K562 (cell line): ENCODE data around the gene ADAT2. TPM values are rescaled to one million over a fixed set of nuclear protein-coding genes. Genes with fewer than 3 reads are reported as not detected.

ENCODE experiments used
- DPF2 ChIP-seq: fragments of 450-650 bp; IDR thresholded peaks from 2 replicates; pipeline ENCODE4 v1.6.1; 2016
- MTA2 ChIP-seq: fragments of 450-650 bp; IDR thresholded peaks from 2 replicates; pipeline ENCODE4 v1.6.1; 2016; ENCODE audit warnings: low read depth
- PHTF2 ChIP-seq: fragments of 250-450 bp; sonication (Bioruptor Pico); IDR thresholded peaks from 2 replicates; pipeline ENCODE4 v1.5.0; 2021; ENCODE audit warnings: mild to moderate bottlenecking
- POU5F1 ChIP-seq: fragments of 150-350 bp; IDR thresholded peaks from 2 replicates; pipeline ENCODE4 v1.6.1; 2014; ENCODE audit warnings: borderline replicate concordance, low read length, low read depth, mild to moderate bottlenecking; ENCODE audit not compliant: partially characterized antibody
- SETDB1 ChIP-seq: IDR thresholded peaks from one replicate; pipeline ENCODE4 v1.6.1; 2012; ENCODE audit warnings: low read length, control low read depth, inconsistent platforms
- SP2 ChIP-seq: IDR thresholded peaks from 2 replicates; pipeline ENCODE4 v1.6.1; 2011; ENCODE audit warnings: mild to moderate bottlenecking, low read depth, low read length, moderate library complexity; ENCODE audit not compliant: poor library complexity, severe bottlenecking; ENCODE audit errors: extremely low read depth
- ZKSCAN8 ChIP-seq: fragments of 200-800 bp; sonication (Bioruptor generic); IDR thresholded peaks from 2 replicates; pipeline ENCODE4 v1.6.1; 2016; ENCODE audit warnings: missing genetic modification characterization, missing compliant biosample characterization
- ZNF165 ChIP-seq: fragments of 250-450 bp; sonication (Bioruptor Pico); IDR thresholded peaks from 2 replicates; pipeline ENCODE4 v1.4.0; 2020; ENCODE audit warnings: borderline replicate concordance
- ZNF212 ChIP-seq: fragments of 450-650 bp; formaldehyde crosslinking; IDR thresholded peaks from 2 replicates; pipeline ENCODE4 v1.4.0; 2020; ENCODE audit warnings: mild to moderate bottlenecking
- polyA plus RNA-seq, 8 experiments: library from polyadenylated mRNA; depleted of rRNA in 4 of 8; stranded (reverse) in 5 of 8; unstranded in 3 of 8; fragments of >200 nt; fragmentation: Nextera tagmentation in 2 of 8; fragmentation: Illumina TruSeq in 1 of 8; extraction: Ambion mirVana in 2 of 8; extraction: Trizol in 1 of 8; gene quantifications; 2 replicates each; pipeline versions ENCODE4 v1.2.1 to v1.2.3, GENCODE V29; 2011 to 2014; ENCODE audit warnings: inconsistent platforms in 1 of 8, missing spikeins in 1 of 8
- total RNA-seq, 7 experiments: library from RNA; depleted of rRNA in 6 of 7; stranded (reverse); fragments of >200 nt in 6 of 7; fragmentation: Illumina TruSeq in 2 of 7; extraction: Trizol in 2 of 7; gene quantifications; 2 replicates each; pipeline versions ENCODE4 v1.2.1 to v1.2.3, GENCODE V29; 2011 to 2021; ENCODE audit warnings: low replicate concordance in 1 of 7
- TF ChIP-seq, protein P1 (sequence below), 2 experiments: IDR thresholded peaks; 2 replicates each; pipeline ENCODE4 v1.6.1; 2012; ENCODE audit warnings: improper control_type of control experiment in 2 of 2, low read depth in 2 of 2, low read length in 2 of 2, borderline replicate concordance in 1 of 2
- TF ChIP-seq, protein P2 (sequence below): fragments of 250-450 bp; sonication (Bioruptor Pico); IDR thresholded peaks from 2 replicates; pipeline ENCODE4 v1.5.0; 2022; ENCODE audit warnings: mild to moderate bottlenecking
- TF ChIP-seq, protein P3 (sequence below): sonication (generic); formaldehyde crosslinking; IDR thresholded peaks from 2 replicates; pipeline ENCODE4 v1.8.0; 2022; ENCODE audit warnings: mild to moderate bottlenecking, missing genetic modification reagents
- TF ChIP-seq, protein P4 (sequence below): sonication (generic); formaldehyde crosslinking; IDR thresholded peaks from 2 replicates; pipeline ENCODE4 v1.9.0; 2022; ENCODE audit warnings: mild to moderate bottlenecking, missing genetic modification reagents
- TF ChIP-seq, protein P5 (sequence below), 2 experiments: fragments of 450-650 bp; IDR thresholded peaks; 2 replicates each; pipeline ENCODE4 v1.6.1; 2016

ADAT2 gene
- total and polyA plus RNA-seq, 9 of the 15 experiments (the other 6 are each of a cell fraction or from before 2014, with no cell fraction given) = 13.0 to 62.5 (median 31.7) TPM

DNA sequence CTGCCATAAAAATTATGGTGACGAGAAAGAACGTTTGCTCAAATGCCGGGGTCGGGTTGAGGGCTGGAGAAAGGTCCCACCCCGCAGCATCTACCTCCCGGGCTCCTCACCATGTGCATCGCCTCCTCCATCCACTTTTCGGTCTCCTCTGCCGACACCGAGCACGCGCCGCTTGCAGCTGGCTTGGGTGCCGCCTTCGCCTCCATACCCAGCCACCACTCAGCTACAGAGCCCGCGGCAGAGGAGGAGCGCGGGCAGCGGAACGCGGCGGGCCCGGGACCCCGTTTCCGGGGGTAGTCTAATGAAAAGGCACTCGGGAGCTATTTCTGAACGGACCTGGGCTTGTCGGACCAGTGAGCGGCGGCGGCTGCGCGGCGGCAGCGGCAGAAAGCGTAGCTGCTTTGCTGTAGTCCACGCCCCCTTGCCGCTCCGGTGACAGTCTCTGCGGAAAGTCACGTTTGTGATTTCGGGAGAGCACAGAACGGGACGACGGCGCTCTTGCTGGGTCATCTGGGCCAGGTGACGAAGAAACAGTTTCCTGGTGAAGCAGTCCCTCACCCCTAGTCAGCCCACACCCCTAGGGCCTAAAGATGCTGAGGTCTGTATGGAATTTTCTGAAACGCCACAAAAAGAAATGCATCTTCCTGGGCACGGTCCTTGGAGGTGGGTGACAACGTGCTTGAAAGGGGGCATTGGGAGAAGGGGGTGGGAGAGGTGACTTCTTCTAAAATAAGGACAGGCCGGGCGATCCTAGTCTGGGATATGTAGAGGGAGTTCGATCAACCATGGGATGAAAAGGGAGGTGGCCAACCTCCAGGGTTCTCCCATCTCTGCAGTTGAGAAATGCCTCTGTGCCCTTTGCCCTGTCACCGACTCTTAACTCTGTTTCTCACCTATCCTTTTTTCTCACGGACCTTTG, at the start of gene ADAT2, which contains the start of gene PEX3 (continued):
- TF ChIP-seq, protein P1, sequence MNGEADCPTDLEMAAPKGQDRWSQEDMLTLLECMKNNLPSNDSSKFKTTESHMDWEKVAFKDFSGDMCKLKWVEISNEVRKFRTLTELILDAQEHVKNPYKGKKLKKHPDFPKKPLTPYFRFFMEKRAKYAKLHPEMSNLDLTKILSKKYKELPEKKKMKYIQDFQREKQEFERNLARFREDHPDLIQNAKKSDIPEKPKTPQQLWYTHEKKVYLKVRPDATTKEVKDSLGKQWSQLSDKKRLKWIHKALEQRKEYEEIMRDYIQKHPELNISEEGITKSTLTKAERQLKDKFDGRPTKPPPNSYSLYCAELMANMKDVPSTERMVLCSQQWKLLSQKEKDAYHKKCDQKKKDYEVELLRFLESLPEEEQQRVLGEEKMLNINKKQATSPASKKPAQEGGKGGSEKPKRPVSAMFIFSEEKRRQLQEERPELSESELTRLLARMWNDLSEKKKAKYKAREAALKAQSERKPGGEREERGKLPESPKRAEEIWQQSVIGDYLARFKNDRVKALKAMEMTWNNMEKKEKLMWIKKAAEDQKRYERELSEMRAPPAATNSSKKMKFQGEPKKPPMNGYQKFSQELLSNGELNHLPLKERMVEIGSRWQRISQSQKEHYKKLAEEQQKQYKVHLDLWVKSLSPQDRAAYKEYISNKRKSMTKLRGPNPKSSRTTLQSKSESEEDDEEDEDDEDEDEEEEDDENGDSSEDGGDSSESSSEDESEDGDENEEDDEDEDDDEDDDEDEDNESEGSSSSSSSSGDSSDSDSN (IDR thresholded peaks at IDR 0.05; ENCODE audit: borderline replicate concordance in 1 of 2, low read depth in 2 of 2, low read length in 2 of 2) = peak; percentile 63 to 80; a peak in 3 of 4 replicates
- TF ChIP-seq SP2 (no peak), PHTF2 (CRISPR knock-in tag) (no peak), SETDB1 (no peak), MTA2 (no peak), ZKSCAN8 (CRISPR knock-in tag) (no peak), POU5F1 (peak; percentile 63), ZNF165 (CRISPR knock-in tag) (no peak), ZNF212 (no peak), DPF2 (peak; percentile 53)
- TF ChIP-seq, protein P2, sequence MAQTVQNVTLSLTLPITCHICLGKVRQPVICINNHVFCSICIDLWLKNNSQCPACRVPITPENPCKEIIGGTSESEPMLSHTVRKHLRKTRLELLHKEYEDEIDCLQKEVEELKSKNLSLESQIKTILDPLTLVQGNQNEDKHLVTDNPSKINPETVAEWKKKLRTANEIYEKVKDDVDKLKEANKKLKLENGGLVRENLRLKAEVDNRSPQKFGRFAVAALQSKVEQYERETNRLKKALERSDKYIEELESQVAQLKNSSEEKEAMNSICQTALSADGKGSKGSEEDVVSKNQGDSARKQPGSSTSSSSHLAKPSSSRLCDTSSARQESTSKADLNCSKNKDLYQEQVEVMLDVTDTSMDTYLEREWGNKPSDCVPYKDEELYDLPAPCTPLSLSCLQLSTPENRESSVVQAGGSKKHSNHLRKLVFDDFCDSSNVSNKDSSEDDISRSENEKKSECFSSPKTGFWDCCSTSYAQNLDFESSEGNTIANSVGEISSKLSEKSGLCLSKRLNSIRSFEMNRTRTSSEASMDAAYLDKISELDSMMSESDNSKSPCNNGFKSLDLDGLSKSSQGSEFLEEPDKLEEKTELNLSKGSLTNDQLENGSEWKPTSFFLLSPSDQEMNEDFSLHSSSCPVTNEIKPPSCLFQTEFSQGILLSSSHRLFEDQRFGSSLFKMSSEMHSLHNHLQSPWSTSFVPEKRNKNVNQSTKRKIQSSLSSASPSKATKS = no peak
- TF ChIP-seq, protein P3, sequence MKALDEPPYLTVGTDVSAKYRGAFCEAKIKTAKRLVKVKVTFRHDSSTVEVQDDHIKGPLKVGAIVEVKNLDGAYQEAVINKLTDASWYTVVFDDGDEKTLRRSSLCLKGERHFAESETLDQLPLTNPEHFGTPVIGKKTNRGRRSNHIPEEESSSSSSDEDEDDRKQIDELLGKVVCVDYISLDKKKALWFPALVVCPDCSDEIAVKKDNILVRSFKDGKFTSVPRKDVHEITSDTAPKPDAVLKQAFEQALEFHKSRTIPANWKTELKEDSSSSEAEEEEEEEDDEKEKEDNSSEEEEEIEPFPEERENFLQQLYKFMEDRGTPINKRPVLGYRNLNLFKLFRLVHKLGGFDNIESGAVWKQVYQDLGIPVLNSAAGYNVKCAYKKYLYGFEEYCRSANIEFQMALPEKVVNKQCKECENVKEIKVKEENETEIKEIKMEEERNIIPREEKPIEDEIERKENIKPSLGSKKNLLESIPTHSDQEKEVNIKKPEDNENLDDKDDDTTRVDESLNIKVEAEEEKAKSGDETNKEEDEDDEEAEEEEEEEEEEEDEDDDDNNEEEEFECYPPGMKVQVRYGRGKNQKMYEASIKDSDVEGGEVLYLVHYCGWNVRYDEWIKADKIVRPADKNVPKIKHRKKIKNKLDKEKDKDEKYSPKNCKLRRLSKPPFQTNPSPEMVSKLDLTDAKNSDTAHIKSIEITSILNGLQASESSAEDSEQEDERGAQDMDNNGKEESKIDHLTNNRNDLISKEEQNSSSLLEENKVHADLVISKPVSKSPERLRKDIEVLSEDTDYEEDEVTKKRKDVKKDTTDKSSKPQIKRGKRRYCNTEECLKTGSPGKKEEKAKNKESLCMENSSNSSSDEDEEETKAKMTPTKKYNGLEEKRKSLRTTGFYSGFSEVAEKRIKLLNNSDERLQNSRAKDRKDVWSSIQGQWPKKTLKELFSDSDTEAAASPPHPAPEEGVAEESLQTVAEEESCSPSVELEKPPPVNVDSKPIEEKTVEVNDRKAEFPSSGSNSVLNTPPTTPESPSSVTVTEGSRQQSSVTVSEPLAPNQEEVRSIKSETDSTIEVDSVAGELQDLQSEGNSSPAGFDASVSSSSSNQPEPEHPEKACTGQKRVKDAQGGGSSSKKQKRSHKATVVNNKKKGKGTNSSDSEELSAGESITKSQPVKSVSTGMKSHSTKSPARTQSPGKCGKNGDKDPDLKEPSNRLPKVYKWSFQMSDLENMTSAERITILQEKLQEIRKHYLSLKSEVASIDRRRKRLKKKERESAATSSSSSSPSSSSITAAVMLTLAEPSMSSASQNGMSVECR = peak; percentile 94
- TF ChIP-seq, protein P4, sequence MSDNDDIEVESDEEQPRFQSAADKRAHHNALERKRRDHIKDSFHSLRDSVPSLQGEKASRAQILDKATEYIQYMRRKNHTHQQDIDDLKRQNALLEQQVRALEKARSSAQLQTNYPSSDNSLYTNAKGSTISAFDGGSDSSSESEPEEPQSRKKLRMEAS (CRISPR knock-in tag) = peak; percentile 86
- TF ChIP-seq, protein P5, sequence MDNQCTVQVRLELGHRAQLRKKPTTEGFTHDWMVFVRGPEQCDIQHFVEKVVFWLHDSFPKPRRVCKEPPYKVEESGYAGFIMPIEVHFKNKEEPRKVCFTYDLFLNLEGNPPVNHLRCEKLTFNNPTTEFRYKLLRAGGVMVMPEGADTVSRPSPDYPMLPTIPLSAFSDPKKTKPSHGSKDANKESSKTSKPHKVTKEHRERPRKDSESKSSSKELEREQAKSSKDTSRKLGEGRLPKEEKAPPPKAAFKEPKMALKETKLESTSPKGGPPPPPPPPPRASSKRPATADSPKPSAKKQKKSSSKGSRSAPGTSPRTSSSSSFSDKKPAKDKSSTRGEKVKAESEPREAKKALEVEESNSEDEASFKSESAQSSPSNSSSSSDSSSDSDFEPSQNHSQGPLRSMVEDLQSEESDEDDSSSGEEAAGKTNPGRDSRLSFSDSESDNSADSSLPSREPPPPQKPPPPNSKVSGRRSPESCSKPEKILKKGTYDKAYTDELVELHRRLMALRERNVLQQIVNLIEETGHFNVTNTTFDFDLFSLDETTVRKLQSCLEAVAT (IDR thresholded peaks at IDR 0.05) = 0 out of 4 replicates have a peak, but pooled peaks have one; percentile 11 to 29
